ENCODE results near the gene LRP2. TPM values are rescaled to one million over a fixed set of nuclear protein-coding genes. Genes with fewer than 3 reads are reported as not detected.

LRP2 gene
- total and polyA plus RNA-seq, 2 of the 4 experiments (the other 2 are of a cell fraction): not detected

- no peak overlapping the region for H2AK5ac ChIP-seq (ENCODE audit: low read depth, low read length)
- no peak overlapping the region for H2BK15ac ChIP-seq (ENCODE audit: low read depth, low read length)
- no peaks in the 10 kb centered on the region for H3K27me3 ChIP-seq (ENCODE audit: control insufficient read depth, insufficient read depth, low read length)
- no peak overlapping the region for H3K4me3 ChIP-seq (ENCODE audit: insufficient read depth, low read depth, low read length)
- no peak overlapping the region for H3K9ac ChIP-seq (ENCODE audit: low read depth, low read length)
- H2AK9ac ChIP-seq (replicated peaks; ENCODE audit: low read depth, low read length, poor library complexity): no peak overlapping the region
- no peak overlapping the region for H4K5ac ChIP-seq (ENCODE audit: low read depth, low read length)
- dilution Hi-C loops (cut with HindIII; ENCODE audit: low sequenced_read_pairs, unreplicated experiment): no loop called here
- intact Hi-C loops (cut with micrococcal nuclease): no loop called here
- CTCF ChIA-PET: no interaction called here
- no peak overlapping the region for H2BK5ac ChIP-seq (ENCODE audit: low read depth, low read length, poor library complexity, severe bottlenecking)
- H3K4me2 ChIP-seq (ENCODE audit: low read depth, low read length): no peak overlapping the region
- no peak overlapping the region for H3K14ac ChIP-seq (replicated peaks; ENCODE audit: low read depth, low read length)
- H2AFZ ChIP-seq (replicated peaks; ENCODE audit: low read length, poor library complexity): no peak overlapping the region
- H3K18ac ChIP-seq (ENCODE audit: low read depth, low read length): no peak overlapping the region
- H3K79me1 ChIP-seq (ENCODE audit: low read depth in 1 of 2, low read length in 2 of 2): no peaks in the 10 kb centered on the region
- no peaks in the 10 kb centered on the region for H3K9me1 ChIP-seq (ENCODE audit: insufficient read depth, low read length)
- H4K20me1 ChIP-seq (ENCODE audit: insufficient read depth, low read length): no peaks in the 10 kb centered on the region
- no peak overlapping the region for H2BK20ac ChIP-seq (ENCODE audit: low read depth, low read length)
- no peak overlapping the region for H4K91ac ChIP-seq (ENCODE audit: insufficient read depth, low read depth, low read length)
- in situ Hi-C loops (cut with MboI; ENCODE audit: low sequenced_read_pairs): no loop called here
- ATAC-seq (ENCODE audit: low read depth): no peak
- no peak overlapping the region for H3K4ac ChIP-seq (ENCODE audit: low read depth, low read length)
- H3K27ac ChIP-seq (ENCODE audit: insufficient read depth, low read length): no peak overlapping the region
- H3K36me3 ChIP-seq (ENCODE audit: control insufficient read depth, insufficient read depth, low read length): no peaks in the 10 kb centered on the region
- H3K23ac ChIP-seq (ENCODE audit: low read depth, low read length): no peak overlapping the region
- no peaks in the 10 kb centered on the region for H3K4me1 ChIP-seq (ENCODE audit: control insufficient read depth, insufficient read depth, low read length)
- TF ChIP-seq MAZ (IDR thresholded peaks at IDR 0.05; ENCODE audit: borderline replicate concordance, low read depth, low read length) (no peak), SMC3 (IDR thresholded peaks at IDR 0.05; ENCODE audit: low read depth, low read length) (no peak), POLR2A (IDR thresholded peaks at IDR 0.05; ENCODE audit: low read depth, low read length) (no peak), MAFK (IDR thresholded peaks at IDR 0.05; ENCODE audit: low read depth, low read length) (no peak)
- no peak for DNase-seq
- POLR2A ChIA-PET (ENCODE audit: unreplicated experiment): no interaction called here
- H3K56ac ChIP-seq (ENCODE audit: extremely low read depth, insufficient read depth, low read length): no peak overlapping the region
- H2BK120ac ChIP-seq (ENCODE audit: low read depth, low read length): no peak overlapping the region
- no peak overlapping the region for H4K8ac ChIP-seq (ENCODE audit: low read depth in 2 of 2, low read length in 2 of 2)
- WGBS, 2 experiments (ENCODE audit: extremely low coverage in 2 of 2, insufficient read length in 1 of 2): no CpG with 5 or more reads among the region's 1 CpG
- H3K9me3 ChIP-seq (ENCODE audit: control insufficient read depth, insufficient read depth, low read length): no peaks in the 10 kb centered on the region
- BruUV-seq (replicated peaks): no TSS peak
These were observed 256.9 kb downstream of the LRP2 start for GRCh38 chr2:169105476-169105875.
